K562 (cell line): ENCODE data around the gene TBXAS1. TPM values are rescaled to one million over a fixed set of nuclear protein-coding genes. Genes with fewer than 3 reads are reported as not detected.
"Not testable (repeated sequence)": the region's sequence is repeated elsewhere in the genome, so short reads cannot be mapped to it uniquely, and the experiment has no call there.

Experiments used
- ATAC-seq: fragments of 200-7000 bp; cut with Tn5 transposase; 3 replicates; pipeline ENCODE4 v1.9.1; 2020; ENCODE audit warnings: moderate library complexity
- BruUV-seq: library from RNA; stranded (reverse); fragments of 400-500 nt; replicated peaks from 2 replicates; lab custom pipeline; 2021; lab: Mats Ljungman, UMichigan
- CTCF ChIA-PET: fragments of 300-600 bp; formaldehyde crosslinking; extraction: SDS; loops from one replicate; lab custom pipeline; 2021; ENCODE audit warnings: low intra/inter-chr PET ratio; lab: Yijun Ruan, JAX
- POLR2A ChIA-PET: fragments of 300-600, 350-650 bp; sonication (Branson Sonifier 250); formaldehyde crosslinking; extraction: SDS; loops from one replicate; lab custom pipeline; 2021; ENCODE audit warnings: antibody characterized with exemption, inconsistent platforms; lab: Yijun Ruan, JAX
- DNase-seq, 4 experiments: peaks; one replicate each; pipeline versions ENCODE4 v3.0.0 to v3.0.0-alpha.2; 2011 to 2018; ENCODE audit warnings: low spot score in 3 of 4, mixed read lengths in 3 of 4; ENCODE audit errors: extremely low read depth in 1 of 4
- FAIRE-seq: peaks from 2 replicates; lab custom pipeline; 2011; peaks lifted over from hg19 to GRCh38; lab: Jason Lieb, UNC
- H2AFZ ChIP-seq: 2 replicates; pipeline ENCODE4 v1.6.0; 2011; ENCODE audit warnings: low read depth, low read length, control low read depth, inconsistent platforms
- H3K27ac ChIP-seq: fragments of 200-600 bp; 3 replicates; pipeline ENCODE4 v1.8.0; 2011; ENCODE audit warnings: low read depth, mild to moderate bottlenecking, control low read depth, inconsistent platforms, low read length, moderate library complexity, mixed read lengths; ENCODE audit errors: extremely low read depth
- H3K27me3 ChIP-seq, 2 experiments: fragments of 300-600 bp in 1 of 2; 2 replicates in 1 of 2; 3 replicates in 1 of 2; pipeline versions ENCODE4 v1.6.0 to v1.8.0; 2011; ENCODE audit warnings: inconsistent platforms in 2 of 2, low read length in 2 of 2, mild to moderate bottlenecking in 1 of 2, mixed read lengths in 1 of 2, moderate library complexity in 1 of 2; ENCODE audit not compliant: control insufficient read depth in 2 of 2, insufficient read depth in 2 of 2
- H3K36me3 ChIP-seq: fragments of 300-600 bp; 3 replicates; pipeline ENCODE4 v1.8.0; 2011; ENCODE audit warnings: mild to moderate bottlenecking, low read length, inconsistent platforms; ENCODE audit not compliant: control insufficient read depth, insufficient read depth
- H3K4me1 ChIP-seq, 2 experiments: fragments of 200-600 bp in 1 of 2; replicated peaks in 1 of 2; 2 replicates in 1 of 2; 3 replicates in 1 of 2; pipeline versions ENCODE4 v1.5.1 to v1.8.0; 2011; ENCODE audit warnings: inconsistent platforms in 2 of 2, low read length in 2 of 2, mild to moderate bottlenecking in 1 of 2, mixed read lengths in 1 of 2, moderate library complexity in 1 of 2; ENCODE audit not compliant: control insufficient read depth in 2 of 2, insufficient read depth in 2 of 2
- H3K4me2 ChIP-seq: 2 replicates; pipeline ENCODE4 v1.6.1; 2011; ENCODE audit warnings: low read length, control low read depth, inconsistent platforms, mixed read lengths; ENCODE audit not compliant: insufficient read depth
- H3K4me3 ChIP-seq: fragments of 200-600 bp; sonication (generic), shearing (Covaris generic); 2 replicates; pipeline ENCODE4 v1.5.1; 2016; ENCODE audit warnings: control low read depth, inconsistent platforms
- H3K79me2 ChIP-seq: fragments of 200-600 bp; 3 replicates; pipeline ENCODE4 v1.8.0; 2011; ENCODE audit warnings: low read length, inconsistent platforms; ENCODE audit not compliant: control insufficient read depth, insufficient read depth
- H3K9ac ChIP-seq, 2 experiments: 2 replicates each; pipeline versions ENCODE4 v1.6.0 to v1.6.1; 2011; ENCODE audit warnings: low read depth in 2 of 2, low read length in 2 of 2, control low read depth in 1 of 2, inconsistent platforms in 1 of 2, mild to moderate bottlenecking in 1 of 2, mixed read lengths in 1 of 2; ENCODE audit not compliant: insufficient read depth in 1 of 2
- H3K9me1 ChIP-seq: one replicate; pipeline ENCODE4 v1.6.0; 2011; ENCODE audit warnings: inconsistent platforms, mild to moderate bottlenecking, low read length, moderate library complexity; ENCODE audit not compliant: control insufficient read depth, insufficient read depth
- H3K9me3 ChIP-seq: replicated peaks from 2 replicates; pipeline ENCODE4 v1.5.1; 2011; ENCODE audit warnings: low read depth, low read length, inconsistent platforms; ENCODE audit not compliant: control insufficient read depth, insufficient read depth
- H4K20me1 ChIP-seq: replicated peaks from 2 replicates; pipeline ENCODE4 v1.6.1; 2011; ENCODE audit warnings: low read length, inconsistent platforms, mixed read lengths; ENCODE audit not compliant: control insufficient read depth, insufficient read depth
- RERE ChIP-seq: sonication (generic); formaldehyde crosslinking; IDR thresholded peaks from 2 replicates; pipeline ENCODE4 v1.8.0; 2023; ENCODE audit warnings: missing genetic modification reagents, mild to moderate bottlenecking, borderline replicate concordance
- ZBTB12 ChIP-seq: fragments of 250-450 bp; sonication (Bioruptor Pico); IDR thresholded peaks from 2 replicates; pipeline ENCODE4 v1.4.0; 2020
- WGBS: fragments of 100-300 bp; shearing (Covaris generic); methylation state at CpG from one replicate; pipeline ENCODE4 v1.1.6; 2016; ENCODE audit warnings: low coverage, mixed read lengths; ENCODE audit not compliant: insufficient coverage; ENCODE audit errors: missing lambda C conversion rate; 5-methylcytosine and 5-hydroxymethylcytosine counted together
- in situ Hi-C: fragments of 300-500 bp; cut with MboI; formaldehyde crosslinking; loops from 4 replicates; pipeline ENCODE4 v1.15.0; 2018; ENCODE audit warnings: inconsistent platforms, mixed read lengths
- intact Hi-C: fragments of 100-400 bp; cut with micrococcal nuclease; formaldehyde crosslinking; loops from 2 replicates; pipeline ENCODE4 v1.14.2; 2022
- polyA plus RNA-seq, 8 experiments: library from polyadenylated mRNA; depleted of rRNA in 4 of 8; stranded (reverse) in 5 of 8; unstranded in 3 of 8; fragments of >200 nt; fragmentation: Nextera tagmentation in 2 of 8; fragmentation: Illumina TruSeq in 1 of 8; extraction: Ambion mirVana in 2 of 8; extraction: Trizol in 1 of 8; gene quantifications; 2 replicates each; pipeline versions ENCODE4 v1.2.1 to v1.2.3, GENCODE V29; 2011 to 2014; ENCODE audit warnings: inconsistent platforms in 1 of 8, missing spikeins in 1 of 8
- total RNA-seq, 7 experiments: library from RNA; depleted of rRNA in 6 of 7; stranded (reverse); fragments of >200 nt in 6 of 7; fragmentation: Illumina TruSeq in 2 of 7; extraction: Trizol in 2 of 7; gene quantifications; 2 replicates each; pipeline versions ENCODE4 v1.2.1 to v1.2.3, GENCODE V29; 2011 to 2021; ENCODE audit warnings: low replicate concordance in 1 of 7

Gene TBXAS1
- total and polyA plus RNA-seq, 9 of the 15 experiments (the other 6 are each of a cell fraction or from before 2014, with no cell fraction given) = 1.1 to 8.3 (median 1.9) TPM

GRCh38 chr7:139830782-139831501 lies 1.9 kb downstream of the TBXAS1 start (continued):
- TF ChIP-seq ZBTB12 (CRISPR knock-in tag) = no peak
- TF ChIP-seq RERE (CRISPR knock-in tag) = no peak
- TF ChIP-seq, all 486 proteins: peak for 0

- BruUV-seq, H2AFZ ChIP-seq, H3K4me2 ChIP-seq, H3K27ac ChIP-seq, H3K36me3 ChIP-seq, in situ Hi-C loops, H3K9me3 ChIP-seq, H4K20me1 ChIP-seq, CTCF ChIA-PET, H3K79me2 ChIP-seq, H3K9ac ChIP-seq, intact Hi-C loops, FAIRE-seq, H3K9me1 ChIP-seq, H3K4me1 ChIP-seq, DNase-seq, ATAC-seq, H3K4me3 ChIP-seq: not testable (repeated sequence)
- 14% methylated on average over 1 of the region's 1 CpG for WGBS
- POLR2A ChIA-PET = interaction anchor here (0.6 kb wide), 1 partner anchor 68 kb away, joined by 3 read pairs; no protein-coding TSS in a partner anchor
- H3K27me3 ChIP-seq = peaks cover 0 to 17% of the 10 kb centered on the region in 2 experiments; a peak in 2 of 5 replicates
Measured at GRCh38 chr7:139835848-139836247, 6.8 kb downstream of the TBXAS1 start.
